ENCODE data around the gene RASSF5. TPM values are rescaled to one million over a fixed set of nuclear protein-coding genes. Genes with fewer than 3 reads are reported as not detected.

RASSF5 gene
- polyA plus RNA-seq, 1 donor from 2014 or later = 4.0 TPM

DNA sequence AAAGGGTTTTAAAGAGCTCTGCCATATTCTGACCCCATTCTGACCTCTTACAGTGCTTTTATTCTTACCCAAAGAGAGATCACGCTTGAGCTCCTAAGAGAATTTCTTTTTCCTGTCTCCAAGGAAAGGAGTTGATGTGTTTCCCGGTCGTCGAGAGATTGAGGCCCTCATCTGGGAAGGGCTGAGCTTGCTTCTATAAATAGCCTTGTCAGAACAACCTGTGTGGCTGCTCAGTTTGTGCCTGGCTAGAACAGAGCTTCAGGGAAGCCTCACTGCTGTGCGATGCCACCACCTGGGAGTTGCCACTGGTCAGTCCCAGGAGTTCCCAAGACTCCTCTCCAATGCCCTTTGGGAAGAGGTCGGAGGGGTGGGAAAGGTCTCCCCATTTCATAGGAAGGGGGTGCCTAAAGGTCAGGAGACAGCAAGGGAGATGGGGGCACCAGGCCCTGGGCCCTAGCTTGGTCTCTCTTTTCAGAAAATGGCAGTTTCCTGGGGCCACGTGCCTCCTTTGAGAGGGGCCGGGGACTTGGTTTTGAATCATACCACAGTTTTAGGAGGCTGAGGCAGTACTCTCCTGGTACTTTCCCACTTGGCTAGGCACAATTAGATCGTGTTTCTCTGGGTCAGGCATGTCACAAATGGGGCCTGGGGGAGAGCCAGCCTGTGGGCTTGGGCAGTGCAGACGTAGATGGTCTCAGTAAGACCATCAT, 52.8 kb downstream of the RASSF5 start:
- H2AFZ ChIP-seq (ENCODE audit: low read depth, low read length) = no peak overlapping the region
- no peaks in the 10 kb centered on the region for H3K9me2 ChIP-seq (ENCODE audit: insufficient read depth, low read length)
- H3K79me2 ChIP-seq (replicated peaks; ENCODE audit: insufficient read depth, low read length) = no peaks in the 10 kb centered on the region
- H3K4me3 ChIP-seq (ENCODE audit: low read length) = peak overlapping the region; percentile 76
- no peaks in the 10 kb centered on the region for H4K20me1 ChIP-seq (ENCODE audit: insufficient read depth)
- H3K27me3 ChIP-seq (ENCODE audit: insufficient read depth, low read depth, low read length) = no peaks in the 10 kb centered on the region
- H3K36me3 ChIP-seq (ENCODE audit: insufficient read depth, low read length) = no peaks in the 10 kb centered on the region
- no peaks in the 10 kb centered on the region for H3K9me3 ChIP-seq (ENCODE audit: low read length)
- peak overlapping the region; percentile 79 for H3K27ac ChIP-seq (ENCODE audit: low read length)
- H3K4me2 ChIP-seq (ENCODE audit: low read length) = peak overlapping the region; percentile 45
- no peaks in the 10 kb centered on the region for H3F3A ChIP-seq (ENCODE audit: insufficient read depth, low read length, poor library complexity, severe bottlenecking)
- TF ChIP-seq POLR2AphosphoS5 (IDR thresholded peaks at IDR 0.05) = peak; percentile 42
- TF ChIP-seq EZH2 (IDR thresholded peaks at IDR 0.05; ENCODE audit: borderline replicate concordance, insufficient read depth, low read length, poor library complexity, severe bottlenecking) = no peak
- peak; percentile 45 for TF ChIP-seq EP300 (conservative IDR thresholded peaks at IDR 0.05; ENCODE audit: poor library complexity, severe bottlenecking)
- peak; percentile 12 for TF ChIP-seq SMC3 (conservative IDR thresholded peaks at IDR 0.05; ENCODE audit: poor library complexity)
- TF ChIP-seq TAF1 (IDR thresholded peaks at IDR 0.05; ENCODE audit: low read depth) = no peak
- TF ChIP-seq, protein P1, sequence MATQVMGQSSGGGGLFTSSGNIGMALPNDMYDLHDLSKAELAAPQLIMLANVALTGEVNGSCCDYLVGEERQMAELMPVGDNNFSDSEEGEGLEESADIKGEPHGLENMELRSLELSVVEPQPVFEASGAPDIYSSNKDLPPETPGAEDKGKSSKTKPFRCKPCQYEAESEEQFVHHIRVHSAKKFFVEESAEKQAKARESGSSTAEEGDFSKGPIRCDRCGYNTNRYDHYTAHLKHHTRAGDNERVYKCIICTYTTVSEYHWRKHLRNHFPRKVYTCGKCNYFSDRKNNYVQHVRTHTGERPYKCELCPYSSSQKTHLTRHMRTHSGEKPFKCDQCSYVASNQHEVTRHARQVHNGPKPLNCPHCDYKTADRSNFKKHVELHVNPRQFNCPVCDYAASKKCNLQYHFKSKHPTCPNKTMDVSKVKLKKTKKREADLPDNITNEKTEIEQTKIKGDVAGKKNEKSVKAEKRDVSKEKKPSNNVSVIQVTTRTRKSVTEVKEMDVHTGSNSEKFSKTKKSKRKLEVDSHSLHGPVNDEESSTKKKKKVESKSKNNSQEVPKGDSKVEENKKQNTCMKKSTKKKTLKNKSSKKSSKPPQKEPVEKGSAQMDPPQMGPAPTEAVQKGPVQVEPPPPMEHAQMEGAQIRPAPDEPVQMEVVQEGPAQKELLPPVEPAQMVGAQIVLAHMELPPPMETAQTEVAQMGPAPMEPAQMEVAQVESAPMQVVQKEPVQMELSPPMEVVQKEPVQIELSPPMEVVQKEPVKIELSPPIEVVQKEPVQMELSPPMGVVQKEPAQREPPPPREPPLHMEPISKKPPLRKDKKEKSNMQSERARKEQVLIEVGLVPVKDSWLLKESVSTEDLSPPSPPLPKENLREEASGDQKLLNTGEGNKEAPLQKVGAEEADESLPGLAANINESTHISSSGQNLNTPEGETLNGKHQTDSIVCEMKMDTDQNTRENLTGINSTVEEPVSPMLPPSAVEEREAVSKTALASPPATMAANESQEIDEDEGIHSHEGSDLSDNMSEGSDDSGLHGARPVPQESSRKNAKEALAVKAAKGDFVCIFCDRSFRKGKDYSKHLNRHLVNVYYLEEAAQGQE (IDR thresholded peaks at IDR 0.05; ENCODE audit: borderline replicate concordance) = peak; percentile 91
- TF ChIP-seq, protein P2, sequence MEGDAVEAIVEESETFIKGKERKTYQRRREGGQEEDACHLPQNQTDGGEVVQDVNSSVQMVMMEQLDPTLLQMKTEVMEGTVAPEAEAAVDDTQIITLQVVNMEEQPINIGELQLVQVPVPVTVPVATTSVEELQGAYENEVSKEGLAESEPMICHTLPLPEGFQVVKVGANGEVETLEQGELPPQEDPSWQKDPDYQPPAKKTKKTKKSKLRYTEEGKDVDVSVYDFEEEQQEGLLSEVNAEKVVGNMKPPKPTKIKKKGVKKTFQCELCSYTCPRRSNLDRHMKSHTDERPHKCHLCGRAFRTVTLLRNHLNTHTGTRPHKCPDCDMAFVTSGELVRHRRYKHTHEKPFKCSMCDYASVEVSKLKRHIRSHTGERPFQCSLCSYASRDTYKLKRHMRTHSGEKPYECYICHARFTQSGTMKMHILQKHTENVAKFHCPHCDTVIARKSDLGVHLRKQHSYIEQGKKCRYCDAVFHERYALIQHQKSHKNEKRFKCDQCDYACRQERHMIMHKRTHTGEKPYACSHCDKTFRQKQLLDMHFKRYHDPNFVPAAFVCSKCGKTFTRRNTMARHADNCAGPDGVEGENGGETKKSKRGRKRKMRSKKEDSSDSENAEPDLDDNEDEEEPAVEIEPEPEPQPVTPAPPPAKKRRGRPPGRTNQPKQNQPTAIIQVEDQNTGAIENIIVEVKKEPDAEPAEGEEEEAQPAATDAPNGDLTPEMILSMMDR (IDR thresholded peaks at IDR 0.05; ENCODE audit: poor library complexity, severe bottlenecking) = no peak
- peak overlapping the region; percentile 50 for H3K9ac ChIP-seq (ENCODE audit: low read length)

DNA sequence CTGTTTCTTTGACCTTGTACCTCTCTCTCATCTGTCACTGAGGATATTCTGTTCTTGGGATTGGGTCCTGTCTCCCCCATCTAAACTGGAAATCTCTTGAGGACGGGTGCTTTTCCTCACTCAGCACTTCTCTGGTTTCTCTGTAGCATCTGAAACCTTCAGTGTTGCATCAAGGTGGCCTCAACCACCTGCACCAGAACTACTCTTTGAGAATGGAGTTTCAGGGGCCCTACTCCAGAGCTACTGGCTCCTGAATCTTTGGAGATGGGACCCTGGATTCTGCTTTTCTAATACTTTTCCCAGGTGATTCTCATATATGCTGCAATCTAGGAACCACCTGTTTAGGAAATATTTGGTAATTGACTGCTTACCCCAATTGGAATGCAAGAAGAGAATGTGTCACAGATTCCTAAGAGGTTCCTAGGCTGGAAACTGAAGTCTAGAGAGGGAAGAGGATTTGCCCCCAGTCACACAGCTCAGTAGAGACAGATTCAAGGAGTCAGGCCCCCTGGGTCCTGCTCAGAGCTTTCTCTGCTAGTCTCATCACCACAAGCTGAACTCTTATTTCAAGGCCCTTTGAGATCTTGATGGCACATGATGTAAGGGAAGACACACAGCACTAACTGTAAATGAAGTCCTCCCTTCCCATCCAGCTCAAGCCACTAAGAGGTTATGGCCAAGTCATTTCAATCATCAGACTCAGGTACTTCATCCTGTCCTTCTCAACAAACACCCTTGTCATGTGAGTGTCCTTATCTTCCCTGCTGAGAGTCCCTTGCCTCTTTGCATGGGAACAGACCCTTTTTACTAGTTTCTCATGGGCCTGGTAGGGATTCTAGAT, 56.3 kb downstream of the RASSF5 start:
- Histone ChIP-seq H3K4me2 (ENCODE audit: low read length) (no peak overlapping the region), H3K36me3 (ENCODE audit: insufficient read depth, low read length) (no peaks in the 10 kb centered on the region), H3K27ac (ENCODE audit: low read length) (no peak overlapping the region), H3K9me3 (ENCODE audit: low read length) (no peaks in the 10 kb centered on the region), H3K9me2 (ENCODE audit: insufficient read depth, low read length) (no peaks in the 10 kb centered on the region), H2AFZ (ENCODE audit: low read depth, low read length) (no peak overlapping the region), H4K20me1 (ENCODE audit: insufficient read depth) (no peaks in the 10 kb centered on the region), H3K4me3 (ENCODE audit: low read length) (no peak overlapping the region), H3F3A (ENCODE audit: insufficient read depth, low read length, poor library complexity, severe bottlenecking) (no peaks in the 10 kb centered on the region), H3K9ac (ENCODE audit: low read length) (no peak overlapping the region), H3K79me2 (replicated peaks; ENCODE audit: insufficient read depth, low read length) (no peaks in the 10 kb centered on the region), H3K27me3 (ENCODE audit: insufficient read depth, low read depth, low read length) (no peaks in the 10 kb centered on the region)
- no peak for TF ChIP-seq TAF1 (IDR thresholded peaks at IDR 0.05; ENCODE audit: low read depth)

All from neural cell (in vitro differentiated cells).